ENCODE measurements around the gene SP140L.
"Not testable (repeated sequence)": the region's sequence is repeated elsewhere in the genome, so short reads cannot be mapped to it uniquely, and the experiment has no call there.

Gene SP140L

DNA sequence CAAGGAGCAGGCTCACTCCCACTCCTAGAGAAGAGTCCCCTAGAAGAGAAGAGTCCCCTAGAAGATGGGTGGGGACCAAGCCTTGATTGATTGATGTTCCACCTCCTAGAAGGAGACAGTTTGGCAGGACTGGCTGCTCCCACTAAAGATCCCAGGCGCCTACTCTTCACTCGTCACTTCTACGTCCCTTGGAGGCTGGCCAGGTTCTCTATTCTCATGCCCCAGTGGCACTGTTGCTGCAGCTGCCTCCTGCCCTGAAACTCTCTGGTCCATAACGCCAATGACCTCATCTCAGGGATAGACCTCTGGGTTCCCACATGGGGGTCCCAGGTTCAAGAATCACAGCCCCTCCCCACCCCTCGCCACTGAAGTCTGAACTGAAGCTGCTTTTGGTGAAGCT lies 2.5 kb upstream of the SP140L start:
- DNase-seq: no peak

DNA sequence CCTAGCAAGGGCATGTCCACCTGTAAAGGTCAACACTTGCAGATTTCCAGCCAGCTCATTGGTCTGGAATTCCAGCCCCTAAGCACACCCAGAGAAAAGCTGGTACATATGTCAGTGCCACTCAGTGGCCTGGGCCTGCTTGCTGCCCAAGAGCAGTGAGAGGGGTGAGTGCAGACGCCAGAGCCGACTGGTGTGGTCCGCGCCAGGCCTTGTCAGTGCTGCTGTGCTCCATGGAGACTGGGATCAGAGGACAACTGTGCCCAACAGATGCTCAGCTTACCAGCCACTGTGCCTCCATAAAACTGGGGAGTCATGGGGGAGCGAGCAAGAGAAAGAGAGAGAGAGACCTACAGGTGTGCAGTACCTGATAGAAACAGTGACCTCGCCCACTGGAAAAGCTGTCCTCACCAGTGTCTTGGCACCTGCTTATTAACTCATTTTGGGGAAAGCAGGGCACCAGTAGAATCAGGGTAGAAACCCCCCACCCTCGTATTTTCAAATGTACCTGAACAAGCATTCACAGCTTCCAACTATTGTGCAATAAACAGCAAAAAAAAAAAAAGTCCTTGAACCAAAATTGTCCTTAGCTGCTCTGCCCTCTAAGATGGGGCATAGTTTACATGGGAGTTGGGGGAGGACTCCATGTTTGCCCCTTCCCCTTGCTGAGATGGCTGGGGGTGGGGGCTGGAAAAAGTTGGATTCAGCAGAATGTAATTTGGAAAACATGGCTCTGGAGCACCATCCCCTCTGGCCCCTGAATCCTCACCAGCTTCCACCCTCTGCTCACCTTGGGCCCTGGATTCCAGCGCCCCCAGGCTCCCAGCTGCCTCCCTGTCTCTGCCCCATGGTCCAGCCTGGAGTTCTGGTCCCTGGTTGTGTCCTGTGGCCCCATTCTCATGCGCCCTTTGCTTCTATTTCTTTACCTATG lies 1.4 kb upstream of the SP140L start:
- no peak for DNase-seq

DNA sequence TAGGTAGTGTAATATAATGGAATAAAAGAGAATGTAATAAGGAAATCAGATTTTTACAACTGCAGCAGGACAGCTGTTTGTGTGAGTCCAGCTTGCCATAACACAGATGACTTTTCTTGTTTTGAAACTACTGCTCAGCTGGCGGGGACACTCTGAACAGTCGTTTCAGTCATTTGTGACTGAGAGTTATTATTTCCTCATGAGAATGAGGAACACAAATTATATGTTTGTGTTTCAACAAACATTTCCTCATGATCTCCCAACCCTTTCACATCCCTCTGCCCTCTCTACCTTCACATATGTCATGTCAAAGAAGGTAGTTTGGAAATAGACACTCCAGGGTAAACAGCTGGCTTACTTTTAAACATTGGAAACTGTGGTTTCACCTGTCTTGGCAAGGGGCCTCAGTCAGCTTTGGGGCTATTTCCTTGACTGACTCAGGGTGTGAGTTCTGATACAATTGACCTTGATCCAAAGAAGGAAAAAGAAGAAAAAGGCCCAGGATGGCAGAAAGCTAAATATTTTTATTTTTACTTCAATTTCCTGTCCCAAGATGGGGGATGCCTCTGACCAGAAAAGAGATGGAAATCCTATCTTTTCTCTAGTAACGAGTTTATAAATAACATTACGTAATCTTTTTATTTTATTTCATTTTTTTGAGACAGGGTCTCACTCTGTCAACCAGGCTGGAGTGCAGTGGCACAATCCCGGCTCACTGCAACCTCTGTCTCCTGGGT lies 593 bp downstream of the SP140L start:
- no peak for DNase-seq

DNA sequence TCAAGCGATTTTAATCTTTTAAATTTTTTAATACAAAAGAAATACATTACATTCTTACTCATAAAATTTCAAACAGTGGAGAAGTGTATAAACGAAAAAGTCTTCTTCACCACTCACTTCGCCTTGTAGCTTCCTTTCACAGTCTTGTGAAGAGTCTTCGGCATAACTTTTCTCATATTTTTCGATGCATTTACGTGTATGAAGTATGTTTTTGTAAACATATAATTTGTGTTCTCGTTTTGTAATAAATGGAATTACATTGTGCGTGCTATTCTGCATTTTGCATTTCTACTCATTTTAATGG lies 1.1 kb downstream of the SP140L start:
- DNase-seq: no peak

DNA sequence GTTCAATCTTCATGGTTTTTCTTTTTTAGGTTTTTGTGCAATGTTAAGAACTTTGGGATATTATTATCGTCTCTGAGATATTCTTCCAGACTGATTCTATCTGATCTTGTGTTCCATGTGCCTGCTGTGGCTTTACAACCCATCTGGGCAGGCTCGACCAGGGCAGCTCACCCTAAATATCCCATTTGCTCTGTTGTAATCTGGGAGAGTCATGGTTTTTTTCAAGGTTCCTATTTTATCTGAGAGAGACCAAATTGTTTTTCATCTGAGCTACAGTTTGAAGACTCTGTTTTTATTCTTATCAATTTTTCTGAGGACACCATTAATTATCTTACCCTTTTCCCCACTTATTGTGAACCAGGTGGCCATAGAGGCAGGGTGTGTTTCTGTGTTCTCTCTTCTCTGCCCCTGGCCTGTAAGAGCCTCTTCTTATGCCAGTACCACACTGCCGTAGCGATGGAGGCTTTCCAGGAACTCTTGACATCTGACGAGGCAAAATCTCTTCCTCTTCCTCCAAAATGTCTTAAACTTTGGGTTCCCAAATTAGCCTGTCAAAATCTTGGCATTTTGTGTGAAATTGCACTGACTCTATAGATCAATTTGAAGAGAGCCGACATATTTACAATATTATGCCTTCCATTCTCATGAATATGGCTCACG lies 3.1 kb downstream of the SP140L start:
- DNase-seq: no peak

DNA sequence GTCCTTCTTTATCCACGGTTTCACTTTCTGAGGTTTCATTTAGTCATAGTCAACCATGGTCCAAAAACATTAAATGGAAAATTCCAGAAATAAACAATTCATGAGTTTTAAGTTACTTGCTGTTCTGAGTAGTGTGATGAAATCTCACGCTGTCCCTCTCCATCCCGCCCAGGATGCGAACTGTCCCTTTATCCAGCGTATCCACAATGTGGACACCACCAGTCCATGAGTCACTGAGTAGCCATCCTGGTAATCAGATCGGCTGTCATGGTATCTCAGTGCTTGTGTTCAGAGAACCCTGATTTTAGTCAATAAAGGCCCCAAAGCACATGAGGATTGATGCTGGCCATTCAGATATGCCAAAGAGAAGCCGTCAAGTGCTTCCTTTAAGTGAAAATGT lies 3.7 kb downstream of the SP140L start:
- DNase-seq: no peak

DNA sequence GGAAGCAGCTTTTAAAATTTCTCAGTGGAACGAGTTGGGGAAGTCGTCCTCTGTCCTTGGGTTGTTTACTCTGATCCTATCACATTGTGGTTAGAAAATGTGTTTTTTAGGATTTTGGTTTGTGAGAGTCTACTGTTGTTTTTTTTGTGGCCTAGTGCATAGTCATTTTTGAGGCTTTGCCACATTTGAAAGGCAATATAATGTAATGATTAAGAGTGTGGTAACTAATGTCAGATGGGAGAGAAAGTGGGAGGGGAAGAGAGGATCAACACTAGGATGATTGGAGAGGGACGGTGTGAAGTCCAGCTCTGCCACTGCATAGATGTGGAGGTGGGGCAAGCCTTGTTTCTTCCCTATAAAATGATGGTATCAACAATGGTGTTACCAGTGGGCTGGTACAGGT lies 8.5 kb downstream of the SP140L start:
- DNase-seq: no peak

DNA sequence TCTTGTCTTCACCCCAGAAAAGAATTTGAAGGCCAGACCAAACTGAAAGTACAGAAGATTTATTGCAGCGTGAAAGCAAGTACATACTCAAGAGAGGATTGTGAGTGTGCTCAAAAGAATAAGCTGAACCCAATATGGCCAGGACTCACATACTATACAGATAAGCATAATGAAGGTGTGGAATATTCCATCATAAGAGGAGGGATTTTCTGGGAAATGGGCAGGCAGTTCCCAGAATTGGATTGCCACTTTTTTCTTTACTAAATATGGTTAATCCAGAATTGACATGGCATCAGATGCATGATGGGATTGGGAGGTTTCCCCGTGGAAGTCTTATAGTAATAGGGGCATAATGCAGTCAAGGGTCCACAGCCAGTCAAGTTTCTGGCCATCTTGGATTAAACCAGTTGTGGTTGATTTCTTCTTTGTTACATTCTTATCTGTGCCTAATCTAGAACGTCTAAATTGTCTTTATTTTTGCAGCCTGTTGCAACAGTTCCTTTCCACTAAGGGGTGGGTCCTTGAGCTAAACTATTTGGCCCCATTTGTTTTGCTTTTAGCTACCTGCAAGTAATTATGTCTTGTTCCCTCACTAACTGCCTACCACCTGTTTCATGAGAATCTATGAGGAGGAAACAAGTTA lies 9.0 kb downstream of the SP140L start:
- DNase-seq: no peak

DNA sequence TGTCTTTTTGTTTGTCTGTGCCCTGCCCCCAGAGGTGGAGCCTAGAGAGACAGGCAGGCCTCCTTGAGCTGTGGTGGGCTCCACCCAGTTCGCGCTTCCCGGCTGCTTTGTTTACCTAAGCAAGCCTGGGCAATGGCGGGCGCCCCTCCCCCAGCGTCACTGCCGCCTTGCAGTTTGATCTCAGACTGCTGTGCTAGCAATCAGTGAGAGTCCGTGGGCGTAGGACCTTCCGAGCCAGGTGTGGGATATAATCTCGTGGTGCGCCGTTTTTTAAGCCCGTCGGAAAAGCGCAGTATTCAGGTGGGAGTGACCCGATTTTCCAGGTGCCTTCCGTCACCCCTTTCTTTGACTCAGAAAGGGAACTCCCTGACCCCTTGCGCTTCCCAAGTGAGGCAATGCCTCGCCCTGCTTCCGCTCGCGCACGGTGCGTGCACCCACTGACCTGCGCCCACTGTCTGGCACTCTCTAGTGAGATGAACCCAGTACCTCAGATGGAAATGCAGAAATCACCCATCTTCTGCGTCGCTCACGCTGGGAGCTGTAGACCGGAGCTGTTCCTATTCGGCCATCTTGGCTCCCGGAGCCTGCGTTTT lies 15.0 kb downstream of the SP140L start:
- DNase-seq: peak; percentile 26

DNA sequence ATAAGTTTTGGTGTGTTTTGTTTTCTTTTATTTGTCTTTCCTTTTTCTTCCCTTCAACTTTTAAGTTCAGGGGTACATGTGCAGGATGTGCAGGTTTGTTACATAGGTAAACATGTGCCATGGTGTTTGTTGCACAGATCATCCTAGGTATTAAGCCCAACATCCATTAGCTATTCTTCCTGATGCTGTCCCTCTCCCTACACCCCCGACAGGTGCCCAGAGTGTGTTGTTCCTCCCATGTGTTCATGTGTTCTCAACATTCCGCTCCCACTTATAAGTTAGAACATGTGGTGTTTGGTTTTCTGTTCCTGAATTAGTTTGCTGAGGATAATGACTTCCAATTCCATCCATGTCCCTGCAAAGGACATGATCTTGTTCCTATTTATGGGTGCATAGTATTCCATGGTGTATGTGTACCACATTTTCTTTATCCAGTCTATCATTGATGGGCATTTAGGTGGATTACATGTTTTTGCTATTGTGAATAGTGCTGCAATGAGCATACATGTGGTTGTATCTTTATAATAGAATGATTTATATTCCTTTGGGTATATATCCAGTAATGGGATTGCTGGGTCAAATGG lies 16.1 kb downstream of the SP140L start:
- not testable (repeated sequence) for DNase-seq

DNA sequence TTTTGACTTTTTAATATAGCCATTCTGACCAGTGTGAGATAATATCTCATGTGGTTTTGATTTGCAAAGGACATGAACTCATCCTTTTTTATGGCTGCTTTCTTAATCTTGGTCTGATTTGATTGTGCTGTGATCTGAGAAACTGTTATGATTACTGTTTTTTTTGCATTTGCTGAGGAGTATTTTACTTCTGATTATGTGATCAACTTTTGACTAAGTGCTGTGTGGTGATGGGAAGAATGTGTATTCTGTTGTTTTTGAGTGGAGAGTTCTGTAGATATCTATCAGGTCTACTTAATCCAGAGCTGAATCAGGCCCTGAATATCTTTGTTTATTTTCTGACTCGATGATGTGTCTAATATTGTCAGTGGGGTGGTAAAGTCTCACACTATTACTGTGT lies 16.8 kb downstream of the SP140L start:
- no peak for DNase-seq

DNA sequence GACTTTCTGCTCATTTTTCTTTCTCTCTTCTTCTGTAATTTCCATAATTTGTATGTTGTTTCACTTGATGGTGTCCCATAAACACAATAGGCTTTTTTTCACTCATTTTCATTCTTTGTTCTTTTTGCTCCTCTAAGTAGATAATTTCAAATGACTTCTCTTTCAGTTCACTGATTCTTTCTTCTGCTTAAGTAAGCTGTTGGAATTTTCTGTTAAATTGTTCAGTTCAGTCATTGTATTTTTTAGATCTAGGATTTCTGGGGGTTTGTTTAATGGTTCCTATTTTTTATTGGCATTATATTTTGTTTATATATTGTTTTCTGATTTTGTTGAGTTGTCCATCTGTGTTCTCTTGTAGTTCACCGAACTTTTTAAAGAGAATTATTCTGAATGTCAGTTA lies 19.5 kb downstream of the SP140L start:
- no peak for DNase-seq

DNA sequence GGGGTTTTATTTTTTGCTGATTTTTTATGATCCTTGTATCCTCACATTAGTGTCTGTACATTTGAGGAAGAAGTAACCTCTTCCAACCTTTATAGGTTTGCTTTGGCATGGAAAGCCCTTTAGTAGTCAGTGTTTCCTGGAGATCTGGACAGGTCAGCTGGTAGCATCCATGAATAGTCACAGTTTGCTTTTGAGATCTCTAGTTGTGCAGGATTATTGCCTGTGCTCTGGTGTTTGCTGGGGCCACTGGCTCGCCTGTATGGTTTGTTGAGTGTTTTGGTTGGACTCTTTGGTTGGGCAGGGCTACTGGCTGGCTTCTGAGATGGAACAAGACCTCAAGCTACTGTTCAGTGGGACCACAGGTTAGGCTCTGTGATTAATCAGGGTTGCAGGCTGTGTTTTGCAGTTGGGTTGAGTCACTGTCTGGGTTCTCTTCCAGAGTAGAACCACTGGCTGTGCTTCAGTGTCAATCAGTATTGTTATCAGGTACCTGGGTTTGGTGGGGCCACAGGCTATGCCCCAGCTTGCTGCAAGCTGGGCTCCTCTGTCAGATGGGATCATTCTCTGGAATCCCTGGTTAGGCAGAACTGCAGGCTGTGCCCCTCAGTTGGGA lies 20.0 kb downstream of the SP140L start:
- no peak for DNase-seq

DNA sequence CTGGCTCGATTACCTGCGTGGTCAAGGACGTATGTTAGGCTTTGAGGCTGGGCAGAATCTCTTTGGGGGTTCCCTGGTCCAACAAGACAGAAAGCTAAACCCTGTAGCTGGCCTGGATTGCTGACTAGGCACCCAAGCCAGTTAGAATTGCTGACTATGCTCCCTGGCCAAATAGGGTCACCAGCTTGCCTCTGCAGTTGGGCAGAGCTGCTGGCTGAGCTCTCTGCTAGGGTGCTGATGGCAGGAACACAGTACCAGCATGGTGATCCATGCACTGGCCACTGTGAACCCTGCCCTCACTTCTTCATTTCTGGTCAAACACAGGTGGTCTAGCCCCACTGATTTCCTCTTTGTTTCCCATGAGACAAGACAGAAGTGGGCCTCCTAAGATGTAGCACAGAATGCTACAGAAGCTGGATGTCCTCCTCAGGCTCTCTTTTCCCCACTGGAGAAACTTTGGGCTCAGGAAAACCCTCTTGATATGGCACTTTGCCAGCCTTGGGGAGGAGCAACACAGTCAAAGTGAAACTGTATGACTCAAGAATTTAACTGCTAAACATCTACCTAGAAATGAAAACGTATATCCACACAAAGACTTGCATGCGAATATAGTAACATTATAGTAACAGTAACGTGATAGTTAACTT lies 20.8 kb downstream of the SP140L start:
- DNase-seq: peak; percentile 12

DNA sequence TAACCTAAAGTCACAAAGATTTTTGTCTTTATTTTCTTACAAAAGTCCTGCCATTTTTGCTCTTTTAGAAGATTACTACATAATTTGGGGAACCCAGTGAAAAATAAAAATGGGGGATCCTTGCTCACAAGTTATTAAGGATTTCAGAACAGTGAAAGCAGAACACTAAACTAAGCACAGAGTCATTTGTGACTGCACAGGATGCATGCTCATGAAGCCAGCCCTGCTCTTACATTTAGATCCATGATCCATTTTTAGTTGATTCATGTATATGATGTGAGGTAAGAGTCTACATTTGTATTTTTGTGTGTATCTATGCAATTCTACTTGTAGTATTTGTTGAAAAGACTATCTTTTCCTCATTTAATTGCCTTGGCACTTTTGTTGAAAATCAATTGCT lies 21.8 kb downstream of the SP140L start:
- no peak for DNase-seq

DNA sequence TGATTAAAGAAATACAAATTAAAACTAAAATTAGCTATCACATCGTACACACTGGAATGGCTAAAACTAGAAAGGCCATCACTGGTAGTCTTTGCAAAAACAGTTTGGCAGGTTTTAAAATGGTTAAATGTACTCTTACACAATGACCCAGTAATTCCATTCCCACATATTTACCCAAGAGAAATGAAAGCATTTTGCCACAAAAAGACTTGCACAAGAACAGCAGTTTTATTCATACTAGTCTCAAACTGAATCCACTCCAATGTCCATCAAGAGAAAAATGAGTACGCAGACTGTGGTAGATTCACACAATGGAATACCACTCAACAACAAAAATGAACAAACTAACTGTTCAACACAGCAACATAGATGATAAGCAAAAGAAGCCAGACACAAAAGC lies 29.1 kb downstream of the SP140L start:
- no peak for DNase-seq

DNA sequence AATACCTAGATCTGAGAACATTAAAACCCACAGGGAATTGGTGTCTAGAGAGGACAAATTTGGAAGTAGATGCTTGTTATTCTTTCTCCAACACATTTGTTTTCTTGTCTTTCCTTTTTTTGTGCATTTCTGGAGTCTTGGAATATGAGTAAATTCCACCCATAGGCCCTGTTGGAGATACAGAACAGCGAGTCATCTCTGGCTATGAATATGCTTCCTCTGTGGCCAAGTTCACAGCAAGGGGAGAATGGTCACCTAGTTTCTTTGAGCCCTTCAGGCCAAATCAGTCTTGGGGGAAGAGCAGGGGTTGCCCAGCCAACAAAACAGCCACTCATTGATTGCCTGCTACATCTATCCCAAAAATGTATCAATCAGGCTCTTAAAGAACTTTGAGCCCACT lies 31.3 kb downstream of the SP140L start:
- no peak for DNase-seq

DNA sequence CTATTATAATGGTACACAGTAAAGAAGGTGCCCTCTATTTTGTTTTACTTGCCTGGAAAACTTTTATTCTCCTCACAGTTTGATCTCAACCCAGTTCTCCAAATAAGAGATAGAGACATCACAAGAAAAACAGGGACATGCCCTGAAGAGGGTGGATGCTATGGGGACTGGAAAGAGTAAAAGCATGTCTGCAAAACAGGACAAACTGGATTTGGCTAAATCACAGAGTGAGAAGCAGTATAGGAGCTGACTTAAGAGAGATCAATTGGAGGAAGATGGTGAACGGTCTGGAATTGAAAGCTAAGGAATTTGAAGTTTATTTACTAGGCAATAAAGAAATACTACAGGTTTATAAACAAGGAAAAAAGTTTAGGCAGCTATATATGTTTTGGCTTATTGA lies 33.0 kb downstream of the SP140L start:
- no peak for DNase-seq

DNA sequence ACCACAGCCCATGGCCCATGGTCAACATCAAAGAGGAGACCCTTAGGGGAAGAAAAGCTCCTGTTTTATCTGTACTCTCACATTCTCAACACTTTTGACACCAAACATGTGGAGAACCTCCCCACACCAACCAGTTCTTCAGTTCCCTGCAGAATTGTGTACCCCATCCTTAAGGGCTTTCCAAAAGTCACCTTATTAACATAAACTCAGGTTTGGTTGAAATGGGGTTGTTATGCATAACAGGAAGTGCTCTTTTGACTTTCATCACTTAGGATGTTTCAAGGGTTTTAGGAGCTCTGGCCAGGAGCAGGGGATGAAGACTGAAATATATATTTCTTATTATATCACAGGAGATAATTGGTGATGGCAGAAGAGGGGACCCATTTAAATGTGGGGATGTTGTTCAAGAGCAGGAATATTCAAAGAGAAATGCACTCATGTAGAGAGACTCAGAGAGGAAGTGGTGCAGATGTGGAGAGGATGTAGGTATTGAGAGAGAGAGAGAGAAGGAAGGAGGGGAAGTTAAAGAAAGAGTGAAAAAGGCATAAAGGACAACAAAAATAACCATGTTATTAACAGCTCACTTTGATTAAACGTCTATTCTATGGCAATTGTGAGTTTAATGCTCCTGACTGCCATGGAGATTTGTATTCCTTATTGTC lies 35.2 kb downstream of the SP140L start:
- DNase-seq: no peak

DNA sequence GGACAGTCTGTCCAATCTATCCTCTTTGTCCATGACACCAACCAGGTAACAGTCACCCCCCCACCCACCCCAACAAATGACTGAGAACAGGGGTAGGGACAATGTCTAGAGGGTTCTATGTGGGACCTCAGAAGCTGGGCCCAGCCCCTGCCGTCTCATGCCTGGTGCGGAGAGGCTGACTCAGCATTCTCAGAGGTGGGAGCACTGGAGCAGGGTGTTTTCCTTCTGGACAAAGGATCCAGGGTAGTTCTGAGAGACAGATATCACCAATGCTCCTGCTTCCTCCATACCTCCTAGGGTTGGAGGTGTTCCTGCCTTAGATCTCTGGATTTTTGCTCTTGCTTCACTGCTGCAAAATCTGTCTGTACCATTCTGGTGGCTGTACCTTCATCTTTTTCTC lies 55.1 kb downstream of the SP140L start:
- no peak for DNase-seq

DNA sequence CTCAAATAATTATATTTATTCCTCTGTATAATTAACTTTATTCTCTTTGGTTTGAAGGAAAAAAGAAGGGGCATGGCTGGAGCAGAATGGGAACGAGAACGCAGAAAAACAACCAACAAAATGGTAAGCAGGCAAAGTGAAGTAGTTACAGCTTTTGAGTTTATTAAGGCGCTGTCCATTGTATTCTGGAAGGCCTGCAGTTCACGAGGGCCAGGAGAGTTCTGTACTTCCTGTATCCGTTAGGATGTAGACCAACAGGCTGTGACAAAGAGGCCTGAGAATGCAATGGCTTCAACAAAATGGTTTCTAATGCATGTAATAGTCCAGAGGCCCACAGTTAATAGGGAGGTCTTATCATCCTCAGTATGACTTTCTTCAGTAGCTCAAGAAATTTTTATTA lies 56.5 kb downstream of the SP140L start:
- DNase-seq: no peak
